ENCODE results near the gene RGP1. TPM values are rescaled to one million over a fixed set of nuclear protein-coding genes. Genes with fewer than 3 reads are reported as not detected.
A peak's percentile ranks its signal among the peaks of the same experiment; 100 is the strongest.

The RGP1 gene
- total RNA-seq, 1 donor from 2014 or later = 10.2 TPM

DNA sequence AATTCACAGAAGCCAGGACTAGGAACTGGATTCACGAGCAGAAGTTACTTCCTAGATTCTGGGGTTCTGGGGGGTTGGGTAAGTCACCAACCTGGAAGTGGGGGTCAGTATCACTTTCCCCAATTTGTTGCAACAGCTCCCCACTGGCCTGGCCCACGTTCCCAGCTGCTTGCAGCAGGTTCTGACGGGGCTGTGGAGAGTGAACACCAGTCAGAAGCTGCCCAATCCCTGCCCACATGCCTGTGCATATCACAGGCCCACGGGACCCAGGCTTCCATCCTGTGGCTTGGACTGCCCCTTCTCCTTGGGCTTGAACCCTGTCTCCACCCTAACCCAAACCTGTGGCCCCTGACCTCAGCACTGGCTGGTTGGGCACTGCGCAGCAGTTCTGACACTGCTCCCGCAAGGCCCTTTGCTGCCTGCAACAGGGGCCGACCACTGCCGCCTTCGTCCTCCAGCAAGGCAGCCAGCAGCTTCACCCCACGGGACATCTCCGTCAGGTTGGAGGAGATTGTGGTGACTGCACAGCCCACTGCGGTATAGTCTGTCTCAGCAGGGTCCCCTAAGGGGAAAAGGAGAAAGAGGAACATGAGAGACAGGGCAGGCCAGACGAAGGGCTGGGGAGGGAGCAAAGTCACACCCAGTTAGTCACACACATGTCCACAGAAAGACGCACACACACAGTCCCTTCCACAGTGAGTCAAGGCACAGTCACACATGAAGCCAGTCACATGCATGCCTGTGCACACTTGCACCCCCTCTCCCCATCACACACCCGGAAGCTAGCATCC is 30.2 kb upstream of the RGP1 start:
- FAIRE-seq = no peak

GRCh38 chr9:35719546-35719945 is 29.5 kb upstream of the RGP1 start:
- DNase-seq (ENCODE audit: low spot score in 2 of 2) (no peak), FAIRE-seq (no peak)

More for the DNA sequence above, 30.2 kb upstream of the RGP1 start:
- DNase-seq (ENCODE audit: low spot score in 2 of 2) = no peak

GRCh38 chr9:35723426-35723825 is 25.7 kb upstream of the RGP1 start:
- DNase-seq (ENCODE audit: low spot score in 2 of 2) (no peak), FAIRE-seq (no peak)

GRCh38 chr9:35723908-35724307 is 25.2 kb upstream of the RGP1 start:
- DNase-seq (ENCODE audit: low spot score in 2 of 2) (no peak), FAIRE-seq (no peak)

DNA sequence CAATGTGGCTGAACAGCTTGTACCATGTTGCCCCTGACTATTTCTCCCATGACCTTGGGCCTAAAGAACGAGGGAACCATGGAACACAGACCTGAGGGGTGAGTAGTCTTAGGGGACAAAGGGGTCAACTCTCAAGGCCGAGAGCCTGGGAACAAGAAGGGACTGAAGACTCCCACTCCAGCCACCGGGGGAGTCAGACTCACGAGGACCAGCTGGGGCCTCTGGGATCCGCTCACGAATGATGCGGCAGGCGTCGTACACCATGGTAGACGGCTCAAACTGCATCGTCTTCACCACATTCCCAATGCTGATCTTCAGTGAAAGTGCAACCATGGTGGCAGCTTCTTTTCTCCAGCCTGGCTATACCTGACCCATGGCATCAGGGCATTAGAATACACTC is 23.7 kb upstream of the RGP1 start:
- FAIRE-seq (no peak), DNase-seq (ENCODE audit: low spot score in 2 of 2) (no peak)

GRCh38 chr9:35726931-35727330 is 22.2 kb upstream of the RGP1 start:
- no peak for DNase-seq (ENCODE audit: low spot score in 2 of 2)
- no peak for FAIRE-seq

GRCh38 chr9:35727676-35728040 is 21.4 kb upstream of the RGP1 start:
- DNase-seq (ENCODE audit: low spot score in 2 of 2) = no peak
- no peak for FAIRE-seq

GRCh38 chr9:35728041-35728971 is 20.8 kb upstream of the RGP1 start:
- FAIRE-seq (no peak), DNase-seq (ENCODE audit: low spot score in 2 of 2) (no peak)

DNA sequence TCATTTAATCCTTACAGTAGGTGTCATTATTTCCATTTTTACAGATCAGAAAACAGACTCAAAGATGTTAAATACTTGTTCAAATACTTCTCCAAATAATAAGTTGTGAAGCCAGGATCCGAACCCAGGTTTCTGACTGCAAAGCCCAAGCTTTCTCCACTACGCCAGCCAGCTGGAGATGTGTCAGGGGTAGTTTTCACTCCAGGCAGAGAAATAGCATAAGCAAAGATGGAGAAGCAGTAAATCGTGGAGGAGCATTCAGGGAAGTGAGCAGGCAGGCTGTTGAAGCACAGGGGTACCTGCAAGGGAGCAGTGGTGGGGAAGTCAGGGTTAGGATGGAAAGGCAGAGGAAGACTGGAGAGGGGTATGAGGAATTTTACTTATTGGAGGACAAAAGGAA is 20.0 kb upstream of the RGP1 start:
- DNase-seq (ENCODE audit: low spot score in 2 of 2) = no peak
- FAIRE-seq = no peak

GRCh38 chr9:35729700-35730485 is 19.2 kb upstream of the RGP1 start:
- DNase-seq (ENCODE audit: low spot score in 2 of 2) = no peak
- no peak for FAIRE-seq

- DNase-seq (ENCODE audit: low spot score in 2 of 2) (no peak), FAIRE-seq (no peak)
Observed at GRCh38 chr9:35730486-35730854, 18.6 kb upstream of the RGP1 start.

GRCh38 chr9:35731415-35732184 is 17.5 kb upstream of the RGP1 start:
- DNase-seq (ENCODE audit: low spot score in 2 of 2) (peak in 1 of 2 donors; percentile 33), FAIRE-seq (no peak)

DNA sequence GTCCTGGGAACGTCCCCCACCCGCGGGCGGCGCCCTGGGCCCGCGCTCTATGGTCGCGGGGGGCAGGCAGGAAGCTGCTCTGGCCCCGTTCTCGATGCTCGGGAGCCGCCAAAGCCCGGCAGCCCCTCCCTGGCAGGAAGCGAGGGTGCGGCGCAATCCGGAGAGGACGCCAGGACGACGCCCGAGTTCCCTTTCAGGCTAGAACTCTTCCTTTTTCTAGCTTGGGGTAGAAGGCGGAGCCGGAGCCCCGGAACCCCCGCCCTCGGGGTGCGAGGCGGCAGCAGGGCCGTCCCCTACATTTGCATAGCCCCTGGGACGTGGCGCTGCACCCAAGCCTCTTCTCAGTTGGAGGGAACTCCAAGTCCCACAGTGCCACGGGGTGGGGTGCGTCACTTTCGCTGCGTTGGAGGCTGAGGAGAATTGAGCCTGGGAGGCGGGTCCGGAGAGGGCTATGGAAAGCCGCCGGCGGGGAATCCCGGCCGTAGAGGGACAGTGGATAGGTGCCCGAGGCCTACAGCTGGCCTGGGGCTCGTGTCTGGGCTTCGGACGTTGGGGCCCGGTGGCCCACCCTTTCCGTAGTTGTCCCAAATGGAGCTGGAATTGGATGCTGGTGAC is 16.8 kb upstream of the RGP1 start, which contains the start of the genes CREB3 and TLN1:
CREB3 (plus strand) TSS at position 482 of the 615 bp plus-strand sequence; CDS start at position 589, 107 bp downstream.
TLN1 (minus strand) TSS at position 11 of the 615 bp plus-strand sequence. CDS start 6,501 bp downstream, outside the sequence.
- FAIRE-seq (no peak), DNase-seq (ENCODE audit: low spot score in 2 of 2) (peak; percentile 94 to 96)

DNA sequence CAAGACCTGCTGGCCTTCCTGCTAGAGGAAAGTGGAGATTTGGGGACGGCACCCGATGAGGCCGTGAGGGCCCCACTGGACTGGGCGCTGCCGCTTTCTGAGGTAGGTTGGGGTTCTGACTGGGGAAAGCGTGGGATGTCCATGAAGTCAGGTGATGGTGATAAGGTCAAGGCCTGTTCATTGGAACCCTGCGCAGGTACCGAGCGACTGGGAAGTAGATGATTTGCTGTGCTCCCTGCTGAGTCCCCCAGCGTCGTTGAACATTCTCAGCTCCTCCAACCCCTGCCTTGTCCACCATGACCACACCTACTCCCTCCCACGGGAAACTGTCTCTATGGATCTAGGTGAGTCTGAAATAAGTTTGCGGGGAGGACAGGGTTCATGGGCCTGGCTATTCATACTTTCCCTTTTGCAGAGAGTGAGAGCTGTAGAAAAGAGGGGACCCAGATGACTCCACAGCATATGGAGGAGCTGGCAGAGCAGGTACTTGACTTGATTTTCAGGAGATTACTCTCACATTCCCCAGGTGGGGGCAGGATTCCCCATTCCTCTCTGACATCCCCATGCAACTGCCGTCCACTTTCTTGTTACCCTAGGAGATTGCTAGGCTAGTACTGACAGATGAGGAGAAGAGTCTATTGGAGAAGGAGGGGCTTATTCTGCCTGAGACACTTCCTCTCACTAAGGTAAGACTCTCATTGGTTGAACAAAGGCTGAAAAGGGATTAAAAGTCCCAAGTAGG is 16.1 kb upstream of the RGP1 start:
- FAIRE-seq (no peak), DNase-seq (ENCODE audit: low spot score in 2 of 2) (peak in 1 of 2 donors; percentile 25)

DNA sequence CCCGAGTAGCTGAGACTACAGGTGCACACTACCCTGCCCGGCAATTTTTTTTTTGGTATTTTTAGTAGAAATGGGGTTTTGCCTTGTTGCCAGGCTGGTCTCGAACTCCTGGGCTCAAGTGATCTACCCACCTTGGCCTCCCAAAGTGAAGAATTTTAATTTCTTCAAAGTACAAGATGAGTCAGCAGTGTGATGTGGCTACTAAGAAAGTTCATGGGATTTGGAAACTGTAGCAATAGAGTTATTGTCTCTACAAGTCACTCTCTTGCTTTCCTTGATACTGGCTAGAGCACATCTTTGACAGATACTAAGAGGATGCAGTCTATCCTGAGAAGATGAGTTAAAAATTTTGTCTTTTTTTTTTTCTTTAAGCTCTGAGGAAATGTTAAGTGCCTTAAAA is 15.0 kb upstream of the RGP1 start:
- DNase-seq (ENCODE audit: low spot score in 2 of 2) (no peak), FAIRE-seq (no peak)

GRCh38 chr9:35736201-35736633 is 12.9 kb upstream of the RGP1 start:
- no peak for FAIRE-seq
- DNase-seq (ENCODE audit: low spot score in 2 of 2) = peak in 1 of 2 donors; percentile 57

DNA sequence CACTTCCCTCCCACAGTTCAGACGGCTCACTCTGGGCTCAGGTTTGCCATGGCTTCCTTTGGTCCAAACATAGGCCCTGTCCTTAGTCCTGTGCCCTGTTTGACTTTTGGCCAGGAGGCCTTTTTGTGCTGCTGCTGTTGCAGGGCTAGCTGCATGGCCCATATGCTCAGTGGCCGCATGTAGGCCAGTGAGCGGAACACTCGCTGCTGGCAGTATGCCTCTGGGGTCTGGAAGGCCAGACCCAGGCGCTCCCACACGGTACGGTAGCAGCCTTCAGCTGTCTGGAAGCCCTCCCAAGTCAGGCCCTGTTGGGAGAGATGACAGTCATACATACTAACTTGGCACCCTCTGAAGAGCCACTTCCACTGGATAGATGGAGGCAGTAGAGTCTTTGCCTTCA is 11.9 kb upstream of the RGP1 start:
- FAIRE-seq (no peak), DNase-seq (ENCODE audit: low spot score in 2 of 2) (no peak)

DNA sequence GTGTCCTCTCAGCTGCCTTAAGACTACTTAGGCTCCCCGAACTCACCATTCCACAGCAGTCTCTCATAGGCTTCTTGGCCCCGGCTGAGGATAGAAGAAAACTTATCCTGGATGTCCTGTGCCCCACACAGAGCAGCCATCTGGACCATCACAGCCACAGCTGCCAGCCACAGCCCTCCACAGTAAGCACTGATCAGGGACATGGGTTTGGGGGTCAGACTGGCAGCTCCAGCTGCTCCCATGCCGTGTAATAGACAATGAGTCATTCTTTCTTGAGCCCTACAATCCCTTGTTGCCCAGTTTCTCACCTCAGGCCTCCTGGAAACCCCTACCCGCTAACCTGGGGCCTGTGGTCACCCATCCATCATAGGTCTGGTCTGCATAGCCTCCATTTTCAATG is 10.9 kb upstream of the RGP1 start:
- FAIRE-seq = no peak
- no peak for DNase-seq (ENCODE audit: low spot score in 2 of 2)

DNA sequence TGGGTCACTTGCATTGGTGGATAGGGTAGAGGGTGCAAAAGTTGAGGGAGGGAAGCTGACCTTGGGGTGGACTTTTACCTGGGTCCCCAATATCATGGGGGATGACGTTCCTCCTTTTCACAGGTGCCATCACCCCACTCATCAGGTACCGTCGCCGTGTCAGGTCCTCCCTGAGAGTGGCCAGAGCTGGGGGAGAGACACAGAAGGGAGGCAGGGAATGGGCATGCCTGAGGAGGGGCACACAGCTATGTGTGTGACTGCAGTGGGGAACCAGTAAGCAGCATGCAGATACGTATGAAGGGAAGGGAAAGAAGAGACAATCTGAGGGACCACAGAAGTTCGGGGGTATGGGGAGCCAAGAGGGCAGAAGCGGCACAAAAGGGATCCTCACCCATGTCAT is 10.2 kb upstream of the RGP1 start:
- no peak for DNase-seq (ENCODE audit: low spot score in 2 of 2)

More for the DNA sequence above, 10.2 kb upstream of the RGP1 start:
- FAIRE-seq = no peak

Data from frontal cortex (tissue), 4 donors.